OCI-LY7 (cell line): ENCODE results near the gene RIF1. TPM values are rescaled to one million over a fixed set of nuclear protein-coding genes. Genes with fewer than 3 reads are reported as not detected.

Experiments used
- BruUV-seq: library from RNA; stranded (reverse); fragments of 400-500 nt; replicated peaks from 2 replicates; lab custom pipeline; 2021; lab: Mats Ljungman, UMichigan
- CTCF ChIA-PET: fragments of 300-600 bp; sonication (Branson Sonifier 250); formaldehyde crosslinking; loops from one replicate; lab custom pipeline; 2022; ENCODE audit warnings: antibody characterized with exemption; ENCODE audit not compliant: unreplicated experiment; lab: Charles Lee
- POLR2A ChIA-PET: fragments of 300-600 bp; sonication (Branson Sonifier 250); formaldehyde crosslinking; loops from one replicate; lab custom pipeline; 2022; ENCODE audit warnings: antibody characterized with exemption; lab: Charles Lee
- DNase-seq: peaks from one replicate; pipeline ENCODE4 v3.0.0-alpha.2; 2015; ENCODE audit warnings: low spot score
- H2AFZ ChIP-seq: fragments of 200-600 bp; sonication (generic), shearing (Covaris generic); 2 replicates; pipeline ENCODE4 v1.6.1; 2014; ENCODE audit warnings: mild to moderate bottlenecking, antibody characterized with exemption, low read length, moderate library complexity
- H3K27ac ChIP-seq: fragments of 200-600 bp; sonication (generic); 2 replicates; pipeline ENCODE4 v1.5.1; 2014; ENCODE audit warnings: mixed run types, low read depth, mild to moderate bottlenecking, moderate library complexity, low read length, inconsistent platforms; ENCODE audit not compliant: poor library complexity, severe bottlenecking
- H3K36me3 ChIP-seq: fragments of 200-600 bp; sonication (generic); 2 replicates; pipeline ENCODE4 v1.6.1; 2014; ENCODE audit warnings: mild to moderate bottlenecking, antibody characterized with exemption, low read length, moderate library complexity, mixed read lengths; ENCODE audit not compliant: insufficient read depth
- H3K4me1 ChIP-seq: fragments of 200-600 bp; sonication (generic); 2 replicates; pipeline ENCODE4 v1.5.1; 2014; ENCODE audit warnings: mild to moderate bottlenecking, low read length; ENCODE audit not compliant: insufficient read depth, poor library complexity, severe bottlenecking
- H3K4me2 ChIP-seq: fragments of 200-600 bp; sonication (generic); 2 replicates; pipeline ENCODE4 v1.6.1; 2014; ENCODE audit warnings: mild to moderate bottlenecking, low read length
- H3K4me3 ChIP-seq: fragments of 200-600 bp; sonication (generic); 2 replicates; pipeline ENCODE4 v1.5.1; 2014; ENCODE audit warnings: mild to moderate bottlenecking, low read depth, low read length; ENCODE audit not compliant: poor library complexity, severe bottlenecking
- H3K79me2 ChIP-seq: fragments of 200-600 bp; sonication (generic); 2 replicates; pipeline ENCODE4 v1.6.1; 2016; ENCODE audit warnings: low read depth, mild to moderate bottlenecking, low read length, moderate library complexity, mixed read lengths; ENCODE audit not compliant: insufficient read depth
- H3K9me2 ChIP-seq: fragments of 200-600 bp; sonication (generic); 2 replicates; pipeline ENCODE4 v1.6.1; 2016; ENCODE audit warnings: mild to moderate bottlenecking, low read length, mixed read lengths; ENCODE audit not compliant: insufficient read depth
- H3K9me3 ChIP-seq: fragments of 200-600 bp; sonication (generic); 2 replicates; pipeline ENCODE4 v1.6.1; 2014; ENCODE audit warnings: mild to moderate bottlenecking, mixed run types, low read length, mixed read lengths
- H4K20me1 ChIP-seq: fragments of 200-600 bp; sonication (generic); 2 replicates; pipeline ENCODE4 v1.6.1; 2014; ENCODE audit warnings: mild to moderate bottlenecking, antibody characterized with exemption, low read length, moderate library complexity, mixed read lengths; ENCODE audit not compliant: insufficient read depth
- CTCF ChIP-seq: fragments of 200-600 bp; sonication (generic); conservative IDR thresholded peaks from 2 replicates; pipeline ENCODE4 v1.5.1; 2014; ENCODE audit warnings: mild to moderate bottlenecking, antibody characterized with exemption, low read length, moderate library complexity, mixed read lengths
- EZH2phosphoT487 ChIP-seq: fragments of 200-600 bp; sonication (generic); IDR thresholded peaks from 2 replicates; pipeline ENCODE4 v1.6.1; 2018; ENCODE audit warnings: low read depth, borderline replicate concordance, mild to moderate bottlenecking, mixed run types, antibody characterized with exemption, low read length, moderate library complexity, mixed read lengths
- intact Hi-C: fragments of 100-400 bp; cut with micrococcal nuclease; formaldehyde crosslinking; loops from one replicate; pipeline ENCODE4 v1.10.0; 2022; ENCODE audit not compliant: unreplicated experiment
- total RNA-seq, 2 experiments: library from RNA; depleted of rRNA in 1 of 2; stranded (reverse); fragments of >200 nt in 1 of 2; shearing (Covaris generic) in 1 of 2; gene quantifications; 2 replicates each; pipeline ENCODE4 v1.2.3, GENCODE V29; 2014 to 2022

The RIF1 gene
- total RNA-seq, 2 experiments from 2014 or later: 45.3 to 71.4 TPM

- intact Hi-C loops: no loop called here
- no peaks in the 10 kb centered on the region for H3K36me3 ChIP-seq
- no peak for DNase-seq
- H3K4me1 ChIP-seq: no peaks in the 10 kb centered on the region
- ChIA-PET POLR2A (no interaction called here), CTCF (no interaction called here)
- no peaks in the 10 kb centered on the region for H3K79me2 ChIP-seq
- TF ChIP-seq EZH2phosphoT487: no peak
- TF ChIP-seq CTCF: no peak
- no peak overlapping the region for H3K4me3 ChIP-seq
- no peaks in the 10 kb centered on the region for H3K9me3 ChIP-seq
- BruUV-seq: no TSS peak
- H3K27ac ChIP-seq: no peak overlapping the region
- no peaks in the 10 kb centered on the region for H3K9me2 ChIP-seq
- no peak overlapping the region for H3K4me2 ChIP-seq
- no peak overlapping the region for H2AFZ ChIP-seq
- H4K20me1 ChIP-seq: no peaks in the 10 kb centered on the region
These were observed 114.1 kb downstream of the RIF1 start for GRCh38 chr2:151523850-151524249.

- H3K9me3 ChIP-seq: no peaks in the 10 kb centered on the region
- no peak overlapping the region for H3K27ac ChIP-seq
- no peaks in the 10 kb centered on the region for H3K79me2 ChIP-seq
- no TSS peak for BruUV-seq
- H2AFZ ChIP-seq: no peak overlapping the region
- no peaks in the 10 kb centered on the region for H3K36me3 ChIP-seq
- ChIA-PET POLR2A (no interaction called here), CTCF (no interaction called here)
- intact Hi-C loops: no loop called here
- no peak for DNase-seq
- no peaks in the 10 kb centered on the region for H3K9me2 ChIP-seq
- no peak overlapping the region for H3K4me3 ChIP-seq
- H3K4me2 ChIP-seq: no peak overlapping the region
- no peaks in the 10 kb centered on the region for H3K4me1 ChIP-seq
- H4K20me1 ChIP-seq: no peaks in the 10 kb centered on the region
- TF ChIP-seq CTCF: no peak
- no peak for TF ChIP-seq EZH2phosphoT487
These were observed 116.2 kb downstream of the RIF1 start for GRCh38 chr2:151525821-151526373.

GRCh38 chr2:151526572-151527090 lies 116.9 kb downstream of the RIF1 start:
- Histone ChIP-seq H3K4me2 (no peak overlapping the region), H4K20me1 (no peaks in the 10 kb centered on the region), H3K4me3 (no peak overlapping the region), H3K27ac (no peak overlapping the region), H3K36me3 (no peaks in the 10 kb centered on the region), H3K79me2 (no peaks in the 10 kb centered on the region), H3K9me3 (no peaks in the 10 kb centered on the region), H3K4me1 (no peaks in the 10 kb centered on the region), H3K9me2 (no peaks in the 10 kb centered on the region), H2AFZ (no peak overlapping the region)
- DNase-seq: no peak
- ChIA-PET POLR2A (no interaction called here), CTCF (interaction anchor here (1.1 kb wide), 1 partner anchor 22 kb away, joined by 3 read pairs; no protein-coding TSS in a partner anchor)
- BruUV-seq: no TSS peak
- intact Hi-C loops: no loop called here
- no peak for TF ChIP-seq EZH2phosphoT487
- TF ChIP-seq CTCF: no peak
